ENCODE data around the gene CACTIN. TPM values are rescaled to one million over a fixed set of nuclear protein-coding genes. Genes with fewer than 3 reads are reported as not detected.

CACTIN gene
- polyA plus RNA-seq, 1 experiment = 9.3 TPM

DNA sequence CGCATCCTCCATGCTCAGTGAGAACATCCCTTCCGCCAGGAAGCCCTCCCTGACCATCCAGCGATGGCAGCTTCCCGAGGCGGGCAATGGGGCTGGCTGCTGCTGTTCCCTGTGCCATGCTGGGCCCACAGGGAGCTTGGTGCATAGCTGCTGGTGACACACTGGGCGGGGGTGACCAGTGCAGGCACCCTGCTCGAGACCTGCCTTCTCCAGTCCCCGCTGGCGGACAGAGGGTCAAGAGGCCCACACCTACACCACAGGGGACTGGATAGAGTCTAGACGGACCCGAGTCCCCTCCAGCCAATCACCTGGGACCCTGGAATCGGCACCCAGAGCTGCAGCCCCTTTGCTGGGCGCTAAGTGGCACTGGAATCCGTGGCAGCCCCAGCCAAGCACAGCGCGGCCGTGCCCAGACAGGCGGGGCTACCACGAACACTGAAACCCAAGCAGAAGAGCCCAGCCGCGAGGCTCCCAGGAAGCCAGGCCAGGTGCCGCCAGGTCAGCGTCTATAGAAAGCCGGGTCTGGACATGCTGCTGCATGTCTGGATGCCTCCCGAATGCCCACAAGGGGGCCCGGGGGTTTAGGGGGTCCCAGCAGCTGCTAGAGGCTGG, 11.0 kb downstream of the CACTIN start:
- no peak for TF ChIP-seq CTCF (IDR thresholded peaks at IDR 0.05; ENCODE audit: low read depth, low read length)
- no peak for DNase-seq (ENCODE audit: low read depth, low spot score)
- ChIA-PET POLR2A (interaction anchor here (0.6 kb wide), 1 partner anchor 63 kb away, joined by 3 read pairs; no protein-coding TSS in a partner anchor), CTCF (no interaction called here)
- H3K27ac ChIP-seq (ENCODE audit: low read depth, low read length) = no peak overlapping the region
- no peak overlapping the region for H3K4me3 ChIP-seq (ENCODE audit: low read depth, low read length)
- no peaks in the 10 kb centered on the region for H3K27me3 ChIP-seq (ENCODE audit: control insufficient read depth, insufficient read depth, low read length)
- peaks cover 15% of the 10 kb centered on the region; the same call in 1 of the 2 replicates for H3K9me3 ChIP-seq (ENCODE audit: control insufficient read depth, insufficient read depth, low read length)

GRCh38 chr19:3614858-3615505, 11.6 kb downstream of the CACTIN start:
- no peak for DNase-seq (ENCODE audit: low read depth, low spot score)
- H3K27me3 ChIP-seq (ENCODE audit: control insufficient read depth, insufficient read depth, low read length) = no peaks in the 10 kb centered on the region
- ChIA-PET CTCF (no interaction called here), POLR2A (interaction anchor here (0.6 kb wide), 1 partner anchor 63 kb away, joined by 3 read pairs; no protein-coding TSS in a partner anchor)
- no peak overlapping the region for H3K4me3 ChIP-seq (ENCODE audit: low read depth, low read length)
- H3K9me3 ChIP-seq (ENCODE audit: control insufficient read depth, insufficient read depth, low read length) = peaks cover 19% of the 10 kb centered on the region; the same call in 1 of the 2 replicates
- H3K27ac ChIP-seq (ENCODE audit: low read depth, low read length) = no peak overlapping the region
- no peak for TF ChIP-seq CTCF (IDR thresholded peaks at IDR 0.05; ENCODE audit: low read depth, low read length)

- no peaks in the 10 kb centered on the region for H3K27me3 ChIP-seq (ENCODE audit: control insufficient read depth, insufficient read depth, low read length)
- no peak for TF ChIP-seq CTCF (IDR thresholded peaks at IDR 0.05; ENCODE audit: low read depth, low read length)
- DNase-seq (ENCODE audit: low read depth, low spot score) = no peak
- H3K4me3 ChIP-seq (ENCODE audit: low read depth, low read length) = no peak overlapping the region
- no peak overlapping the region for H3K27ac ChIP-seq (ENCODE audit: low read depth, low read length)
- peaks cover 25% of the 10 kb centered on the region; the same call in 1 of the 2 replicates for H3K9me3 ChIP-seq (ENCODE audit: control insufficient read depth, insufficient read depth, low read length)
- POLR2A ChIA-PET = interaction anchor here (0.5 to 0.6 kb wide), 2 partner anchors 69 to 96 kb away, joined by 4 to 5 read pairs; no protein-coding TSS in a partner anchor
- CTCF ChIA-PET = no interaction called here
Observed at GRCh38 chr19:3613818-3614661, 12.6 kb downstream of the CACTIN start.

DNA sequence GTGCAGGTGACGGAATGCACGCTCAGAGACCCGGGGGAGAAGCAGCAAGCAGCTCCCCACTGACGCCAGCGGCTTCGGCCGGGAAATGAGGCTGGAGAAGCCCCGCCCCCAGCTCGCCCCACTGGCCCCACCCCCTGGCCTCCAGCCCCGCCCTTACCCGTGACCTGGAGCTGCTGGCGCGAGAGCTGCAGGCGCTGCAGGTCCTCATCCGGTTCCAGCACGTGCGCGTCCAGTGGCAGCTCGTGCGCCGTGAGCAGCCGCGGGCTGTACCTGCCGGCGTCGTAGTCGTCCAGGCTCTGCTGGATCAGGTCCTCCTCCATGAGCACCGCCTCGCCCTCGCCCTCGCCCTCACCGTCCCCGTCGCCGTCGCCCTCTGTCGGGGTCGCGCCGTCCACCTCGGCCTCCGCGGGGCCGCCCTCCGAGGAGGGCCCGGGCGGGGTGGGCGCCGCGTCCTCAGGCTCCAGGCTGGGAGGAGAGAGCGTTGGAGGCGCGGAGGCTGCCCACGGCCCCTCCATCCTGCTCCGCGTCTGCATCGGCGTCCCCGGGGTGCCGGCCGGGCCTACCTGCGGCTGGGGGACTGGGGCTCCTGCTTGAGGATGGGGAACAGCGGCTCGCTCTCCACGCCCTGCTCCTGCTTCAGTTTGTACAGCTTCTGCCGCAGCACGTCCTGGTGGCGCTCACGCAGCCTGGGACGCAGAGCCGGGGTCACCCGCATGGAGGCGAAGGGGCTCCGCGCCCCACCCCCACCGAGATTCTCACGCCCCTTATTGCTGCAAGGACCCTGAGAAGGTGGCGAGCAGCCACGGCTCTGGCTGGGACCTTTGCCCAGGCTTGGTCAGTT, 13.5 kb downstream of the CACTIN start:
- Histone ChIP-seq H3K27ac (ENCODE audit: low read depth, low read length) (no peak overlapping the region), H3K9me3 (ENCODE audit: control insufficient read depth, insufficient read depth, low read length) (peaks cover 25% of the 10 kb centered on the region; the same call in 1 of the 2 replicates), H3K27me3 (ENCODE audit: control insufficient read depth, insufficient read depth, low read length) (no peaks in the 10 kb centered on the region), H3K4me3 (ENCODE audit: low read depth, low read length) (no peak overlapping the region)
- POLR2A ChIA-PET = interaction anchor here (0.5 to 0.6 kb wide), 2 partner anchors 68 to 96 kb away, joined by 4 to 5 read pairs; no protein-coding TSS in a partner anchor
- DNase-seq (ENCODE audit: low read depth, low spot score) = no peak
- no peak for TF ChIP-seq CTCF (IDR thresholded peaks at IDR 0.05; ENCODE audit: low read depth, low read length)
- CTCF ChIA-PET = interaction anchor here (1.0 kb wide), 1 partner anchor 375 kb away, joined by 16 read pairs; no protein-coding TSS in a partner anchor

Measured in AG04450 (cell line).